ENCODE measurements around the gene SRD5A1.

SRD5A1 gene

GRCh38 chr5:6692906-6693305 lies 59.7 kb downstream of the SRD5A1 start:
- Histone ChIP-seq H3K4me3 (ENCODE audit: low read depth, low read length) (no peak overlapping the region), H3K27me3 (ENCODE audit: control insufficient read depth, insufficient read depth, low read length) (peaks cover 6% of the 10 kb centered on the region)

DNA sequence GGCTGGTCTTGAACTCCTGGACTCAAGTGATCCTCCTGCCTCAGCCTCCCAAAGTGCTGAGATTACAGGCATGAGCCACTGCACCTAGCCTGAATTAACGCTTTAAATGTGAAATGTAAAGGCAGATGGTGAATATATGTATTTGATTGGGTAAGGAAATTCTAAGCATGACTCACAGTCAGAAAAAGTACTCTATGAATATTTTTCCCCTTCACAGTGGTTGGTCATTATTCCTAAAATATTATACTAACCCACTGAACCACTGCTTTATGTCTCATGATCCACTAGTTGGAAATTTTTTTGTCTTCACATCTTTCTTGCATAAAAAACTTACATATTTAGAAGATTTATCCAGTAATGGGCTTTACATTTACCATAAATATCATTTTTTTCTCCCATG lies 65.5 kb downstream of the SRD5A1 start:
- Histone ChIP-seq H3K36me3 (ENCODE audit: control insufficient read depth, insufficient read depth, low read length) (no peaks in the 10 kb centered on the region), H3K4me1 (ENCODE audit: control insufficient read depth, insufficient read depth, low read length) (no peaks in the 10 kb centered on the region), H3K4me3 (ENCODE audit: low read depth, low read length) (no peak overlapping the region), H3K9me3 (ENCODE audit: control insufficient read depth, insufficient read depth, low read length) (no peaks in the 10 kb centered on the region), H3K27me3 (ENCODE audit: control insufficient read depth, insufficient read depth, low read length) (no peaks in the 10 kb centered on the region), H3K9ac (ENCODE audit: low read depth, low read length) (no peak overlapping the region)

More at GRCh38 chr5:6692906-6693305, 59.7 kb downstream of the SRD5A1 start:
- Histone ChIP-seq H3K36me3 (ENCODE audit: control insufficient read depth, insufficient read depth, low read length) (no peaks in the 10 kb centered on the region), H3K4me1 (ENCODE audit: control insufficient read depth, insufficient read depth, low read length) (no peaks in the 10 kb centered on the region), H3K9me3 (ENCODE audit: control insufficient read depth, insufficient read depth, low read length) (no peaks in the 10 kb centered on the region), H3K9ac (ENCODE audit: low read depth, low read length) (no peak overlapping the region)

- Histone ChIP-seq H3K9me3 (ENCODE audit: control insufficient read depth, insufficient read depth, low read length) (no peaks in the 10 kb centered on the region), H3K4me3 (ENCODE audit: low read depth, low read length) (no peak overlapping the region), H3K36me3 (ENCODE audit: control insufficient read depth, insufficient read depth, low read length) (no peaks in the 10 kb centered on the region), H3K9ac (ENCODE audit: low read depth, low read length) (no peak overlapping the region), H3K4me1 (ENCODE audit: control insufficient read depth, insufficient read depth, low read length) (no peaks in the 10 kb centered on the region), H3K27me3 (ENCODE audit: control insufficient read depth, insufficient read depth, low read length) (no peaks in the 10 kb centered on the region)
Measured at GRCh38 chr5:6699357-6699756, 66.1 kb downstream of the SRD5A1 start.

- Histone ChIP-seq H3K9ac (ENCODE audit: low read depth, low read length) (no peak overlapping the region), H3K36me3 (ENCODE audit: control insufficient read depth, insufficient read depth, low read length) (no peaks in the 10 kb centered on the region), H3K4me3 (ENCODE audit: low read depth, low read length) (no peak overlapping the region), H3K9me3 (ENCODE audit: control insufficient read depth, insufficient read depth, low read length) (no peaks in the 10 kb centered on the region), H3K4me1 (ENCODE audit: control insufficient read depth, insufficient read depth, low read length) (no peaks in the 10 kb centered on the region), H3K27me3 (ENCODE audit: control insufficient read depth, insufficient read depth, low read length) (no peaks in the 10 kb centered on the region)
Measured at GRCh38 chr5:6700074-6700684, 66.9 kb downstream of the SRD5A1 start.

DNA sequence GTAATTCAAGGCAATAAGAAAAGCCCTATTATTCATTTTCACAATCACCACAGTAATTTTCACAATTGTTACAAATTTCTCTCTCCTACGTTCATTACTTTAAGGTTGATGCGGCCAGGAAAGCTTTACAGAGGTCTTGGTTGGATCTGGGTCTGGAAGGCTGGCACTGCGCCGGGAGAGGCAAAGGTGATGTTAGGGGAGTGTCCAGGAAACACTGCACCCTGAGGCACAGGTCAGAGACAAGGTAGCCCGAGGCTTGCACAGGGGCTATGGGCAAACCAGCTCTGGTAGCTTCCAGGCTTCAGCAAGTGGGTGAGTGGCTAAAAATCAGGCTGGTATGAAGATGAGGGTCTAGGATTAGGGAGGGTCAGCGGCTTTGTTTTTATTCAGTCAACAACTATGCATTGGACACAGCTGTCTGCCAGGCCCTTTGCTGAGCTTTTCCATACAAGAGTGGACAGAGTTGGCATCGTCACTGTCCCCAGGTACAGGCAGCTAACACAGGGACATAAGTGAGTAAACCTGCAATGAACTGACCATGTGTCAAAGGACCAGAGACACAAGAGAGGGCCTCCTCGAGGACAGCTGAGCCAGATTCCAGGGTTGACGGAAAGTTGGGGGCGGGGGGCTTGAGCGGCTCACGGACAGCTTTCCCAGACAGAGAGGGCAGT lies 67.6 kb downstream of the SRD5A1 start:
- no peak overlapping the region for H3K9ac ChIP-seq (ENCODE audit: low read depth, low read length)
- no peaks in the 10 kb centered on the region for H3K4me1 ChIP-seq (ENCODE audit: control insufficient read depth, insufficient read depth, low read length)
- H3K4me3 ChIP-seq (ENCODE audit: low read depth, low read length) = no peak overlapping the region
- H3K27me3 ChIP-seq (ENCODE audit: control insufficient read depth, insufficient read depth, low read length) = no peaks in the 10 kb centered on the region
- no peaks in the 10 kb centered on the region for H3K9me3 ChIP-seq (ENCODE audit: control insufficient read depth, insufficient read depth, low read length)
- no peaks in the 10 kb centered on the region for H3K36me3 ChIP-seq (ENCODE audit: control insufficient read depth, insufficient read depth, low read length)

GRCh38 chr5:6701491-6701890 lies 68.3 kb downstream of the SRD5A1 start:
- H3K4me3 ChIP-seq (ENCODE audit: low read depth, low read length) = no peak overlapping the region

GRCh38 chr5:6702633-6703032 lies 69.4 kb downstream of the SRD5A1 start:
- Histone ChIP-seq H3K36me3 (ENCODE audit: control insufficient read depth, insufficient read depth, low read length) (no peaks in the 10 kb centered on the region), H3K4me3 (ENCODE audit: low read depth, low read length) (no peak overlapping the region), H3K9ac (ENCODE audit: low read depth, low read length) (no peak overlapping the region), H3K9me3 (ENCODE audit: control insufficient read depth, insufficient read depth, low read length) (no peaks in the 10 kb centered on the region), H3K4me1 (ENCODE audit: control insufficient read depth, insufficient read depth, low read length) (no peaks in the 10 kb centered on the region), H3K27me3 (ENCODE audit: control insufficient read depth, insufficient read depth, low read length) (no peaks in the 10 kb centered on the region)

More at GRCh38 chr5:6701491-6701890, 68.3 kb downstream of the SRD5A1 start:
- Histone ChIP-seq H3K27me3 (ENCODE audit: control insufficient read depth, insufficient read depth, low read length) (no peaks in the 10 kb centered on the region), H3K4me1 (ENCODE audit: control insufficient read depth, insufficient read depth, low read length) (no peaks in the 10 kb centered on the region), H3K36me3 (ENCODE audit: control insufficient read depth, insufficient read depth, low read length) (no peaks in the 10 kb centered on the region), H3K9me3 (ENCODE audit: control insufficient read depth, insufficient read depth, low read length) (no peaks in the 10 kb centered on the region), H3K9ac (ENCODE audit: low read depth, low read length) (no peak overlapping the region)

GRCh38 chr5:6703806-6704205 lies 70.6 kb downstream of the SRD5A1 start:
- H3K9ac ChIP-seq (ENCODE audit: low read depth, low read length) = no peak overlapping the region
- H3K4me1 ChIP-seq (ENCODE audit: control insufficient read depth, insufficient read depth, low read length) = no peaks in the 10 kb centered on the region
- H3K27me3 ChIP-seq (ENCODE audit: control insufficient read depth, insufficient read depth, low read length) = no peaks in the 10 kb centered on the region
- H3K36me3 ChIP-seq (ENCODE audit: control insufficient read depth, insufficient read depth, low read length) = no peaks in the 10 kb centered on the region
- no peaks in the 10 kb centered on the region for H3K9me3 ChIP-seq (ENCODE audit: control insufficient read depth, insufficient read depth, low read length)
- no peak overlapping the region for H3K4me3 ChIP-seq (ENCODE audit: low read depth, low read length)

DNA sequence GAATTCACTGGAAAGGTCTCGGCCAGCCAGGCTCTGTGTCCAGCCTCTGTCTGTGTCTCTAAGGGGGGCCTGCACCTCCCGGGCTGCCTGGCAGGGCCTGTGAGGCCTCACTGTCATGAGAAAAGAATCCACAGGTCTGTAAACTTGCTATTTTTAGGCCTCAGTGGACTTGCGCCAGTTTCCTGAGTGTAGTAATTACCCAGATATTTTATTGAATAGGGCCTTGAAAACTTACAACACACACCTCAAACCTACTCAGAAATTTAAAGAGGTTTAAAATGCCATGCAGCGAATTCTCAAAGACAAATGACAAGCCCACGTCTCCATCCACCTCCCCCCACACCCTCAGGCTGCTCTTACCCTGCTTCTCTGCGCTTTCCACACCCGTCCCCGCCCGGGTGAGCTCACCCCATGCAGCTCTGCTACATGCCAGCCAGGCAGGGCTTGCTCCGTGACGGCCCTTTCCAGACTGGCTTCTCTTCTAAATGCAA lies 71.2 kb downstream of the SRD5A1 start:
- Histone ChIP-seq H3K36me3 (ENCODE audit: control insufficient read depth, insufficient read depth, low read length) (no peaks in the 10 kb centered on the region), H3K4me1 (ENCODE audit: control insufficient read depth, insufficient read depth, low read length) (no peaks in the 10 kb centered on the region), H3K27me3 (ENCODE audit: control insufficient read depth, insufficient read depth, low read length) (no peaks in the 10 kb centered on the region), H3K9ac (ENCODE audit: low read depth, low read length) (no peak overlapping the region), H3K4me3 (ENCODE audit: low read depth, low read length) (no peak overlapping the region), H3K9me3 (ENCODE audit: control insufficient read depth, insufficient read depth, low read length) (no peaks in the 10 kb centered on the region)

DNA sequence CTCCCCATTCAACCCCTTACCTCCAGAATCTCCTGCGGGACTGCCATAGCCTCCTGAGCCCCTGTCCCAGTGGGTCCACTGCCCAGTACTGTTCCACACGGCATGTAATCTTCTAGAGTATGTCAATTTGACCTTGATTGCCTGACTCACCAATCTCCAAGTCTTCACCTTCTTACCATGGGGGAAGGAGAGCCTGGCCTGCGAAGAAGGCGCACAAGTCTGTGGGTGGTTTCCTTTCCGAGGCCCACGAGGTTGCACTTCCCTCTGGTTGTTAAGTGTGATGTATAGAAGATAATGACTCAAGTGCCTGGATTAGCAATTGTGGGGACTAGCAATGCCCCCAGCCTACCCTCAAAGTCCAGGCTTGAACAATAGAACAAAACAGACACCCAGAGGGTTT lies 71.8 kb downstream of the SRD5A1 start:
- no peaks in the 10 kb centered on the region for H3K36me3 ChIP-seq (ENCODE audit: control insufficient read depth, insufficient read depth, low read length)
- no peaks in the 10 kb centered on the region for H3K9me3 ChIP-seq (ENCODE audit: control insufficient read depth, insufficient read depth, low read length)
- no peak overlapping the region for H3K4me3 ChIP-seq (ENCODE audit: low read depth, low read length)
- peaks cover under 1% of the 10 kb centered on the region for H3K27me3 ChIP-seq (ENCODE audit: control insufficient read depth, insufficient read depth, low read length)
- H3K4me1 ChIP-seq (ENCODE audit: control insufficient read depth, insufficient read depth, low read length) = no peaks in the 10 kb centered on the region
- no peak overlapping the region for H3K9ac ChIP-seq (ENCODE audit: low read depth, low read length)

DNA sequence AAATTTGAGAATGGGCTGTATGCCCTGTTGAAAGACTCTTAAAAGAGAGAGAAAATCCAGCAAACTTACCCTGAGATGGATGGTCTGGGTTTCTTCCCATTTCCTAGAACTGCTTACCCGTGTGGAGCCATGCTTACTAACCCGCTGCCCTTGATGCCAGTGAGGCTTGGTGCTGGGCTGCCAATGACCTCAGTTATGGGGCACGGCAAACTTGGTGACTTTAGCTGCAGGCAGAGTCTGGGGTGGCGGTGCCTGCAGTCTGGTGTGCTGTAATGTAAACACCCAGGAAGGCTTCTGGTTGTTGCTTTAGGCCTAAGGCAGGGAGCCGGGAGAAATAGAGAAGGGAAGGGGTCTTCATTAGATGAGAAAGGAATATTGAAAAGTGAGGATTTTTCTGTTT lies 72.7 kb downstream of the SRD5A1 start:
- no peaks in the 10 kb centered on the region for H3K9me3 ChIP-seq (ENCODE audit: control insufficient read depth, insufficient read depth, low read length)
- peaks cover 10% of the 10 kb centered on the region for H3K27me3 ChIP-seq (ENCODE audit: control insufficient read depth, insufficient read depth, low read length)
- H3K4me3 ChIP-seq (ENCODE audit: low read depth, low read length) = no peak overlapping the region
- no peaks in the 10 kb centered on the region for H3K4me1 ChIP-seq (ENCODE audit: control insufficient read depth, insufficient read depth, low read length)
- no peaks in the 10 kb centered on the region for H3K36me3 ChIP-seq (ENCODE audit: control insufficient read depth, insufficient read depth, low read length)
- H3K9ac ChIP-seq (ENCODE audit: low read depth, low read length) = no peak overlapping the region

DNA sequence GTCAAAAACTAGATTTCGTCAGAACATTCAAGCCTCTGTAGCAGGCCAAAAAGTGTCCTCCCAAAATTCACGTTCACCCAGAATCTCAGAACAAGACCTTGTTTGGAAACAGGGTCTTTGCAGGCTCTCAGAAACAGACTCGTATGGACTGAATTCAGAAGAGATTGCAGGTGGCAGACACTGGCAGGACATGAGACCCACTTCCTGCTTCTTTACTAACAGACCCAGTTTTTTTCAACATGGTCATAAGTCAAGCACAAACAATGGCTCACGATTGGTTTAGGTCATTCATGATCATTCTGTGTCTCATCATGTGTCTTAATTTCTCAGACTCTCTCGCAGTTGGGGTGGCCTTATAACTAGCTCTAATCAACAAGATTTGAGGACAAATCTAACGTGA lies 74.6 kb downstream of the SRD5A1 start:
- no peaks in the 10 kb centered on the region for H3K36me3 ChIP-seq (ENCODE audit: control insufficient read depth, insufficient read depth, low read length)
- peaks cover 19% of the 10 kb centered on the region for H3K27me3 ChIP-seq (ENCODE audit: control insufficient read depth, insufficient read depth, low read length)
- no peak overlapping the region for H3K9ac ChIP-seq (ENCODE audit: low read depth, low read length)
- no peak overlapping the region for H3K4me3 ChIP-seq (ENCODE audit: low read depth, low read length)
- no peaks in the 10 kb centered on the region for H3K4me1 ChIP-seq (ENCODE audit: control insufficient read depth, insufficient read depth, low read length)
- H3K9me3 ChIP-seq (ENCODE audit: control insufficient read depth, insufficient read depth, low read length) = no peaks in the 10 kb centered on the region

Data from iPS-15b (cell line).